HG02938 (cell line): Measurements from ENCODE around the gene GDNF.
"Not testable (repeated sequence)": the region's sequence is repeated elsewhere in the genome, so short reads cannot be mapped to it uniquely, and the experiment has no call there.

Experiments
- ATAC-seq: cut with Tn5 transposase; IDR thresholded peaks from one replicate; pipeline ENCODE4 v1.9.1; 2021; ENCODE audit warnings: mild to moderate bottlenecking, moderate library complexity; ENCODE audit not compliant: unreplicated experiment

GDNF gene

GRCh38 chr5:37787742-37788141 lies 52.1 kb downstream of the GDNF start:
- ATAC-seq = no peak

- no peak for ATAC-seq
Measured at GRCh38 chr5:37786862-37787519, 52.9 kb downstream of the GDNF start.

DNA sequence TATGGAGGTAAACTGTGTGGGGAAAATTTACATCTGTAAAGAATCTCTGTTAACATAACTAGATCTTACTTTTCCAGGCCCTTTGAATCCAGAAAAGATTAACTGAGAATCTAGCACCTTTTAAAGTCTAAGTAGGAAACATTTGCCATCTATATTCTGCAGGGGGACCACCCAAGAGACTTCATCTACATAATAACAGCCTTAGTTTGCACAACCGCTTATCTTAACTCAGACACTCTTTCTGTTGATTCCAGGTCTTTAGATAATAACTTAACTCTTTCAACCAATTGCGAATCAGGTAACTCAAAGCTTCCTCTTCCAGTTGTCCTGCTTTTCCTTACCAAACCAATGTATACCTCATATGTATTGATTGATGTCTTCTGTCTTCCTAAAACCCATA lies 53.4 kb downstream of the GDNF start:
- ATAC-seq = no peak

GRCh38 chr5:37781409-37781808 lies 58.4 kb downstream of the GDNF start:
- ATAC-seq = not testable (repeated sequence)

- no peak for ATAC-seq
Measured at GRCh38 chr5:37777432-37778130, 62.3 kb downstream of the GDNF start.

- ATAC-seq = no peak
Measured at GRCh38 chr5:37776826-37777225, 63.0 kb downstream of the GDNF start.

- ATAC-seq = no peak
Measured at GRCh38 chr5:37774912-37775483, 64.8 kb downstream of the GDNF start.

DNA sequence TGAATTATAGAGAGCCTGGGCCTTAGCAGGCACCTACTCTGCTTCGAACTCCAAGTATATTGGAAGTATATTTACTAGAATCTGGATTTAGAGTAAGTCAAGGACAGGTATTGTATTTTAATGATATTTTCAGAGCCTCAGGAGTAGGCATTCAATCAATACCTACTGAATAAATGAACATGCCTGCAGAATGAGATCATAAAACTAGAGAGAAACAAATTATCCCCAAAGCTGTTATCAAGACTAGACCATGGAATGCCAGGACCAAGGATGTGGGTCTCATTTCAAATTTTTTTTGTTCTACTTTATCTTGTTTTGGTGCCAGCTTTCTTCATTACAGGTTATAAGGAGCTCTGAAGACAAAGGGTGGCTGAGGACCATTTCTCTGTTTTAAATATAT lies 66.0 kb downstream of the GDNF start:
- no peak for ATAC-seq

DNA sequence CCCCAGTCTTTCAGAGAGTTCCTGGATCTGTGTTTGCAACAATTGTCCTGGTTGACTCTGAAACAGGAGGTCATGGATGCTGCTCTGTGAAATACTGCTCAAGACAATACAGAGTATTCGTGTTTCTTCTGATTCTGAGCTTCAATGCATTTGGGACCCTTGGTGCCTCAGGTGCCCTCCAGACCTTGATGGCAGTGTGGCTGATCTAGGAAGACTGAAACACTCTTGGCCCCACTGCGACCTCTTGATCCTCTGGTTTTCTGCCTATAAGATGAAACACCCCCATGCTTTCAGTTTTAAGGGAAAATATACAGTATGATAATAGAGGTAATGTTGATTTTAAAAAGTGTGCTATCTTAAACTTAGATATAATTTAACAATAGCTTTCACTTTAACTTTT lies 67.6 kb downstream of the GDNF start:
- no peak for ATAC-seq

DNA sequence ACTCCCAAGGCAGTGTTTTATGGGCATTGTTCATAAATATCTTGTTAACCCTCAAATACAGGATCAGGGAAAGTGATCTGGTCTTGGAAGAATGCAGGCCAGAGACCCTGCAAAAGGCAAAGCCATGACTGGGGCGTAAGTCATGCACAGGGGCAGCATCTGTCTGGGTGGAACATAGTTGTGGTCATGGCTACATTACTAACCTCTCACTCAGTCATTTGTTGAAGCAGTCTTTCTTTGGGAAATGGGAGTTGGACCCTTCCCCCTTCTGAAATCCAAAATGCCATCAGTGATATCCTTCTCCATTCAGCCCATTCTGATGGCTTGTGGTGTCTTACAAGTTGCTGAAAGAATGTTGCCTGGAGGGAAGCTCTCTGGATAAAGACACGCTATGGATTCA lies 68.1 kb downstream of the GDNF start:
- no peak for ATAC-seq

DNA sequence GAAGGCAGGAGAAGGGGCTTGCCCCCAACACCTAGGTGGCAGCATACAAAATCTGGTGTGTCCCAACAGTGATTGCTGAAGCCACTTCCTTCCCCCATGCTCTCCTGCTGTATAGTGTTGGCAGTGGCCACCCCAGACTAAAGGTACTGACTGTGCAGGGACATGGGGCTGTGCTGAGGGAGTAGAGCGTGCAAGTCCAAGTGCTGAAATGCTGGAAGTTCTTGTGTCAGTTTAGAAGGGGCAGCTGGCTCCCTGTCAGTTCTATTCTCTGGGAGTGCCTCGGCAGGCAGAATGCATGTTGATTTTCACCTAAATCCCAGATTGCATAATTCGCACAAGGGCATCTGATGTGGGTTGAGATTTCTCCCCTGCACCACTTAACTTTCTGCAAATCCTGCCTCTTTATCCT lies 68.6 kb downstream of the GDNF start:
- ATAC-seq = no peak

DNA sequence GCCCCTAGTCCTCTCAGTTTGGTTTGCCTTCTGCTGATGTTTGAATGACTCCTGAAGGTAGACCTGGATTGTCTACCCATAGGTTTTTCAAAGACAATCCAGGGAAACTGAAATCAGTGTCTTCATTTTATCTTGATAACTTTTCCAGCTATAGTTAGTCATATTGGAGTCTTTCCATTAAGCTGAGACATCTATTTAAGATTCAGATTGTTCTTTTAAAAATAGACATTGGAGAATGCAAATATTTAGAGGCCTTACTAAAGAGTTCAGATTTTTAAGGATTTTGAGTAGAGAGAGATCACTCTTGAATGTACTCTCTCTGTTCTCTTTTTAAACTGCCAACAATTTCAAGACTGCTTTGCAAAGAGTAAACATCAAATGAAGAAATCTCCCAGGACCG lies 69.1 kb downstream of the GDNF start:
- no peak for ATAC-seq

- no peak for ATAC-seq
Measured at GRCh38 chr5:37769840-37770239, 70.0 kb downstream of the GDNF start.

GRCh38 chr5:37769108-37769507 lies 70.7 kb downstream of the GDNF start:
- no peak for ATAC-seq

- no peak for ATAC-seq
Measured at GRCh38 chr5:37768371-37768770, 71.5 kb downstream of the GDNF start.

DNA sequence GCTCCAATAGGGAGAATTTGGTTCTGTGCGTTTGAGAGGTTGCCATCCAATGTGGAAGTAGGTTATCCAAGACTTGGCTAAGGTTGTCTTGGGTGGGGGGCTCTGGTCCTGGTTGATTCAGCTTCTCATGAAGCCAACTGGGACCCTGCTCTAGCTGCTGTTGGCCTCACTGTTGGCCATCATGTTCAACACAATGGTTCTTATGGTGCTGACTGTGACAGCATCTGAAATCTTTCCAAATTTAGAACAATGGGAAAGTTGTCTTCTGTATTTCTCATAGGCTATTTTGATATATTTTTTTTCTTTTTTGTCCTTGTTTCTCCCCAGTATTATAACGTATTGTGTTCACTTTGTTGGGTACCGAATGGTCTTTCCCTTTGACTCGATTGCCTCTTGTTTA lies 71.9 kb downstream of the GDNF start:
- ATAC-seq = no peak

- ATAC-seq = no peak
Measured at GRCh38 chr5:37767251-37767650, 72.6 kb downstream of the GDNF start.
